ENCODE data around the gene SAV1. TPM values are rescaled to one million over a fixed set of nuclear protein-coding genes. Genes with fewer than 3 reads are reported as not detected.

SAV1 gene
- total and polyA plus RNA-seq, 2 experiments from 2014 or later: 74.2 to 82.8 TPM

DNA sequence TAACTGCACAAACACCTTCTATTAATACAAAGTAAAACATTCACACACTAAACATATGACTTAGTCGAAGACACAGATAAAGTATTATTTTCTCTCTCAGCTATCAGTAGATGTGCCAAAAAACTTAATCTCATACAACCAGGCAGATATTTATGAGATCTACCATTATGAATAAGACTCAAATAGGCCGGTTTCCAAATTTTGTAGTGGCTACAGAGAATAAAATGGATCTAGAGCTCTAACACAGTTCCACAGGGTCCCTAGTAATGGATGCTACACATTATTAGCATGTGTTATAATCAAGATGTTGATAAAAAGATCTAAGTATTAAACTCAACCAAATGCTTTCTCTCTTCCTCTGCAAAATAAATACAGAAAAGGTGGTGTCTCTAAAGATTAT is 10.4 kb downstream of the SAV1 start (continued):
- TF ChIP-seq, protein P1, sequence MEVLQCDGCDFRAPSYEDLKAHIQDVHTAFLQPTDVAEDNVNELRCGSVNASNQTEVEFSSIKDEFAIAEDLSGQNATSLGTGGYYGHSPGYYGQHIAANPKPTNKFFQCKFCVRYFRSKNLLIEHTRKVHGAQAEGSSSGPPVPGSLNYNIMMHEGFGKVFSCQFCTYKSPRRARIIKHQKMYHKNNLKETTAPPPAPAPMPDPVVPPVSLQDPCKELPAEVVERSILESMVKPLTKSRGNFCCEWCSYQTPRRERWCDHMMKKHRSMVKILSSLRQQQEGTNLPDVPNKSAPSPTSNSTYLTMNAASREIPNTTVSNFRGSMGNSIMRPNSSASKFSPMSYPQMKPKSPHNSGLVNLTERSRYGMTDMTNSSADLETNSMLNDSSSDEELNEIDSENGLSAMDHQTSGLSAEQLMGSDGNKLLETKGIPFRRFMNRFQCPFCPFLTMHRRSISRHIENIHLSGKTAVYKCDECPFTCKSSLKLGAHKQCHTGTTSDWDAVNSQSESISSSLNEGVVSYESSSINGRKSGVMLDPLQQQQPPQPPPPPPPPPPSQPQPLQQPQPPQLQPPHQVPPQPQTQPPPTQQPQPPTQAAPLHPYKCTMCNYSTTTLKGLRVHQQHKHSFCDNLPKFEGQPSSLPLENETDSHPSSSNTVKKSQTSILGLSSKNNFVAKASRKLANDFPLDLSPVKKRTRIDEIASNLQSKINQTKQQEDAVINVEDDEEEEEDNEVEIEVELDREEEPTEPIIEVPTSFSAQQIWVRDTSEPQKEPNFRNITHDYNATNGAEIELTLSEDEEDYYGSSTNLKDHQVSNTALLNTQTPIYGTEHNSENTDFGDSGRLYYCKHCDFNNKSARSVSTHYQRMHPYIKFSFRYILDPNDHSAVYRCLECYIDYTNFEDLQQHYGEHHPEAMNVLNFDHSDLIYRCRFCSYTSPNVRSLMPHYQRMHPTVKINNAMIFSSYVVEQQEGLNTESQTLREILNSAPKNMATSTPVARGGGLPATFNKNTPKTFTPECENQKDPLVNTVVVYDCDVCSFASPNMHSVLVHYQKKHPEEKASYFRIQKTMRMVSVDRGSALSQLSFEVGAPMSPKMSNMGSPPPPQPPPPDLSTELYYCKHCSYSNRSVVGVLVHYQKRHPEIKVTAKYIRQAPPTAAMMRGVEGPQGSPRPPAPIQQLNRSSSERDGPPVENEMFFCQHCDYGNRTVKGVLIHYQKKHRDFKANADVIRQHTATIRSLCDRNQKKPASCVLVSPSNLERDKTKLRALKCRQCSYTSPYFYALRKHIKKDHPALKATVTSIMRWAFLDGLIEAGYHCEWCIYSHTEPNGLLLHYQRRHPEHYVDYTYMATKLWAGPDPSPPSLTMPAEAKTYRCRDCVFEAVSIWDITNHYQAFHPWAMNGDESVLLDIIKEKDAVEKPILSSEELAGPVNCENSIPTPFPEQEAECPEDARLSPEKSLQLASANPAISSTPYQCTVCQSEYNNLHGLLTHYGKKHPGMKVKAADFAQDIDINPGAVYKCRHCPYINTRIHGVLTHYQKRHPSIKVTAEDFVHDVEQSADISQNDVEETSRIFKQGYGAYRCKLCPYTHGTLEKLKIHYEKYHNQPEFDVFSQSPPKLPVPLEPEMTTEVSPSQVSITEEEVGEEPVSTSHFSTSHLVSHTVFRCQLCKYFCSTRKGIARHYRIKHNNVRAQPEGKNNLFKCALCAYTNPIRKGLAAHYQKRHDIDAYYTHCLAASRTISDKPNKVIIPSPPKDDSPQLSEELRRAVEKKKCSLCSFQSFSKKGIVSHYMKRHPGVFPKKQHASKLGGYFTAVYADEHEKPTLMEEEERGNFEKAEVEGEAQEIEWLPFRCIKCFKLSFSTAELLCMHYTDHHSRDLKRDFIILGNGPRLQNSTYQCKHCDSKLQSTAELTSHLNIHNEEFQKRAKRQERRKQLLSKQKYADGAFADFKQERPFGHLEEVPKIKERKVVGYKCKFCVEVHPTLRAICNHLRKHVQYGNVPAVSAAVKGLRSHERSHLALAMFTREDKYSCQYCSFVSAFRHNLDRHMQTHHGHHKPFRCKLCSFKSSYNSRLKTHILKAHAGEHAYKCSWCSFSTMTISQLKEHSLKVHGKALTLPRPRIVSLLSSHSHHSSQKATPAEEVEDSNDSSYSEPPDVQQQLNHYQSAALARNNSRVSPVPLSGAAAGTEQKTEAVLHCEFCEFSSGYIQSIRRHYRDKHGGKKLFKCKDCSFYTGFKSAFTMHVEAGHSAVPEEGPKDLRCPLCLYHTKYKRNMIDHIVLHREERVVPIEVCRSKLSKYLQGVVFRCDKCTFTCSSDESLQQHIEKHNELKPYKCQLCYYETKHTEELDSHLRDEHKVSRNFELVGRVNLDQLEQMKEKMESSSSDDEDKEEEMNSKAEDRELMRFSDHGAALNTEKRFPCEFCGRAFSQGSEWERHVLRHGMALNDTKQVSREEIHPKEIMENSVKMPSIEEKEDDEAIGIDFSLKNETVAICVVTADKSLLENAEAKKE (CRISPR knock-in tag; IDR thresholded peaks at IDR 0.05): no peak
- TF ChIP-seq, protein P2, sequence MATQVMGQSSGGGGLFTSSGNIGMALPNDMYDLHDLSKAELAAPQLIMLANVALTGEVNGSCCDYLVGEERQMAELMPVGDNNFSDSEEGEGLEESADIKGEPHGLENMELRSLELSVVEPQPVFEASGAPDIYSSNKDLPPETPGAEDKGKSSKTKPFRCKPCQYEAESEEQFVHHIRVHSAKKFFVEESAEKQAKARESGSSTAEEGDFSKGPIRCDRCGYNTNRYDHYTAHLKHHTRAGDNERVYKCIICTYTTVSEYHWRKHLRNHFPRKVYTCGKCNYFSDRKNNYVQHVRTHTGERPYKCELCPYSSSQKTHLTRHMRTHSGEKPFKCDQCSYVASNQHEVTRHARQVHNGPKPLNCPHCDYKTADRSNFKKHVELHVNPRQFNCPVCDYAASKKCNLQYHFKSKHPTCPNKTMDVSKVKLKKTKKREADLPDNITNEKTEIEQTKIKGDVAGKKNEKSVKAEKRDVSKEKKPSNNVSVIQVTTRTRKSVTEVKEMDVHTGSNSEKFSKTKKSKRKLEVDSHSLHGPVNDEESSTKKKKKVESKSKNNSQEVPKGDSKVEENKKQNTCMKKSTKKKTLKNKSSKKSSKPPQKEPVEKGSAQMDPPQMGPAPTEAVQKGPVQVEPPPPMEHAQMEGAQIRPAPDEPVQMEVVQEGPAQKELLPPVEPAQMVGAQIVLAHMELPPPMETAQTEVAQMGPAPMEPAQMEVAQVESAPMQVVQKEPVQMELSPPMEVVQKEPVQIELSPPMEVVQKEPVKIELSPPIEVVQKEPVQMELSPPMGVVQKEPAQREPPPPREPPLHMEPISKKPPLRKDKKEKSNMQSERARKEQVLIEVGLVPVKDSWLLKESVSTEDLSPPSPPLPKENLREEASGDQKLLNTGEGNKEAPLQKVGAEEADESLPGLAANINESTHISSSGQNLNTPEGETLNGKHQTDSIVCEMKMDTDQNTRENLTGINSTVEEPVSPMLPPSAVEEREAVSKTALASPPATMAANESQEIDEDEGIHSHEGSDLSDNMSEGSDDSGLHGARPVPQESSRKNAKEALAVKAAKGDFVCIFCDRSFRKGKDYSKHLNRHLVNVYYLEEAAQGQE (IDR thresholded peaks at IDR 0.05; ENCODE audit: unreplicated experiment): no peak
- TF ChIP-seq JUNB (IDR thresholded peaks at IDR 0.05; ENCODE audit: unreplicated experiment) (no peak), ZNF114 (CRISPR knock-in tag; IDR thresholded peaks at IDR 0.05) (no peak), STAT1 (IDR thresholded peaks at IDR 0.05; ENCODE audit: unreplicated experiment) (no peak), ZNF331 (CRISPR knock-in tag; IDR thresholded peaks at IDR 0.05; ENCODE audit: low read depth) (no peak)

DNA sequence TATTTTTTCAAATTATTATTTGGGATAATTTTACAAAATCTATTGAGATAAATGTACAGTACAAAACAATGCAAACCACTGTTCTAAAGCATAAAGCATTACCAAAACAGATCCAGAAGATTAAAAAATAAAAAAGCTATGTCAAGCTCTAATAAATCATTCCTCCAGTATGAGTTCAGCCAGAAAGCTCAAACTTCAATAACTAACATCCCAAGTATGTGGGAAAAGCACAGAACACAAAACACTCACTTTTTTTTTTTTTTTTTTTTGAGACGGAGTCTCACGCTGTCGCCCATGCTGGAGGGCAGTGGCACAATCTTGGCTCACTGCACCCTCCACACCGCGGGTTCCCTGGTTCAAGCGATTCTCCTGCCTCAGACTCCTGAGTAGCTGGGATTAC is 11.3 kb downstream of the SAV1 start:
- DNase-seq (ENCODE audit: low spot score) (no peak), ATAC-seq (no peak)
- H3K27ac Mint-ChIP-seq: peak overlapping the region; percentile 99
- H3K36me3 Mint-ChIP-seq (ENCODE audit: low read depth): peaks cover 35% of the 10 kb centered on the region
- peaks cover 34% of the 10 kb centered on the region for H3K4me1 Mint-ChIP-seq
- Histone ChIP-seq H3K27me3 (ENCODE audit: insufficient read depth) (no peaks in the 10 kb centered on the region), H3K4me2 (no peak overlapping the region), H3K27ac (ENCODE audit: low read depth) (no peak overlapping the region), H4K20me1 (replicated peaks; ENCODE audit: insufficient read depth) (peaks cover 6% of the 10 kb centered on the region; the same call in 1 of the 2 replicates), H2AFZ (no peak overlapping the region), H3K9me2 (ENCODE audit: insufficient read depth) (no peaks in the 10 kb centered on the region), H3K4me3 (no peak overlapping the region), H3K36me3 (ENCODE audit: insufficient read depth) (peaks cover 9% of the 10 kb centered on the region; the same call in 1 of the 2 replicates), H3F3A (replicated peaks; ENCODE audit: low read depth) (no peaks in the 10 kb centered on the region), H3K79me2 (replicated peaks; ENCODE audit: insufficient read depth) (peaks cover 96% of the 10 kb centered on the region), H3K4me1 (ENCODE audit: insufficient read depth) (peaks cover 25% of the 10 kb centered on the region)
- no peak overlapping the region for H3K4me3 Mint-ChIP-seq
- no peaks in the 10 kb centered on the region; the same call in 2 of the 3 replicates for H3K9me3 Mint-ChIP-seq
- peaks cover 5% of the 10 kb centered on the region for H3K27me3 Mint-ChIP-seq (ENCODE audit: insufficient read depth, low read depth, poor library complexity)
- no peak for TF ChIP-seq JUNB (IDR thresholded peaks at IDR 0.05; ENCODE audit: unreplicated experiment)
- no peak for TF ChIP-seq EZH2phosphoT487 (IDR thresholded peaks at IDR 0.05; ENCODE audit: unreplicated experiment)
- TF ChIP-seq ZNF331 (CRISPR knock-in tag; IDR thresholded peaks at IDR 0.05; ENCODE audit: low read depth): no peak
- TF ChIP-seq EZH2 (IDR thresholded peaks at IDR 0.05; ENCODE audit: low read depth, unreplicated experiment): no peak
- no peak for TF ChIP-seq CREB1 (CRISPR knock-in tag; IDR thresholded peaks at IDR 0.05; ENCODE audit: low read depth)
- TF ChIP-seq, protein P2 (IDR thresholded peaks at IDR 0.05; ENCODE audit: unreplicated experiment): no peak
- no peak for TF ChIP-seq STAT1 (IDR thresholded peaks at IDR 0.05; ENCODE audit: unreplicated experiment)

Data from GM23338 (cell line).